ENCODE results near the gene SUSD6.

- TF ChIP-seq CTCF (IDR thresholded peaks at IDR 0.05; ENCODE audit: insufficient read depth, low read length) = no peak
- no peak for TF ChIP-seq REST (IDR thresholded peaks at IDR 0.05; ENCODE audit: insufficient replicate concordance, low read depth)
- no peak for TF ChIP-seq POLR2AphosphoS5 (IDR thresholded peaks at IDR 0.05; ENCODE audit: low read depth)
- no peak for TF ChIP-seq GABPA (IDR thresholded peaks at IDR 0.05; ENCODE audit: low read depth)
Observed at GRCh38 chr14:69685716-69686115, 74.3 kb downstream of the SUSD6 start.
